BLaER1 treated with 17β-estradiol and CSF1 and Interleukin-3, amounts not matched to agents 10 nM and 100 nM (cell line): ENCODE measurements around the gene AK8.

Experiments
- H3K27ac ChIP-seq, 11 experiments: shearing (Covaris generic); formaldehyde crosslinking; 2 replicates each; pipeline ENCODE4 v1.8.1; 2022
- H3K27me3 ChIP-seq, 11 experiments: shearing (Covaris generic); formaldehyde crosslinking; 2 replicates each; pipeline ENCODE4 v1.8.1; 2022
- H3K36me3 ChIP-seq, 11 experiments: shearing (Covaris generic); formaldehyde crosslinking; 2 replicates each; pipeline ENCODE4 v1.8.1; 2022
- H3K4me1 ChIP-seq, 10 experiments: shearing (Covaris generic); formaldehyde crosslinking; 2 replicates each; pipeline ENCODE4 v1.8.1; 2022
- H3K4me2 ChIP-seq, 11 experiments: shearing (Covaris generic); formaldehyde crosslinking; 2 replicates each; pipeline ENCODE4 v1.8.1; 2022
- H3K4me3 ChIP-seq, 10 experiments: shearing (Covaris generic); formaldehyde crosslinking; 2 replicates each; pipeline ENCODE4 v1.8.1; 2022
- H3K9ac ChIP-seq, 11 experiments: shearing (Covaris generic); formaldehyde crosslinking; 2 replicates each; pipeline ENCODE4 v1.8.1; 2022
- H3K9me3 ChIP-seq, 11 experiments: shearing (Covaris generic); formaldehyde crosslinking; replicated peaks in 1 of 11; 2 replicates each; pipeline ENCODE4 v1.8.1; 2022
- H4K20me1 ChIP-seq, 11 experiments: shearing (Covaris generic); formaldehyde crosslinking; 2 replicates each; pipeline ENCODE4 v1.8.1; 2022
- Cebpa-rat ChIP-seq, 11 experiments: shearing (Covaris generic); IDR thresholded peaks; 2 replicates each; pipeline ENCODE4 v1.8.1; 2022

AK8 gene

GRCh38 chr9:132794730-132795380 is 83.2 kb downstream of the AK8 start:
- no peaks in the 10 kb centered on the region for H3K27me3 ChIP-seq
- H3K9me3 ChIP-seq = peaks cover 0 to 13% (median 6%) of the 10 kb centered on the region in 11 experiments; a peak in 14 of 22 replicates
- no peaks in the 10 kb centered on the region for H3K36me3 ChIP-seq
- H3K4me3 ChIP-seq = no peak overlapping the region
- no peak for TF ChIP-seq Cebpa-rat (IDR thresholded peaks at IDR 0.05)
- no peak overlapping the region; a peak in 1 of 22 replicates for H3K4me2 ChIP-seq
- H3K9ac ChIP-seq = no peak overlapping the region
- no peaks in the 10 kb centered on the region for H4K20me1 ChIP-seq
- no peak overlapping the region for H3K27ac ChIP-seq
- H3K4me1 ChIP-seq = peaks cover 9 to 34% (median 16%) of the 10 kb centered on the region in 10 experiments; a peak in 18 of 20 replicates

GRCh38 chr9:132793606-132794580 is 84.2 kb downstream of the AK8 start:
- Histone ChIP-seq H3K27me3 (no peaks in the 10 kb centered on the region), H4K20me1 (no peaks in the 10 kb centered on the region)

GRCh38 chr9:132792547-132792946 is 85.5 kb downstream of the AK8 start:
- Histone ChIP-seq H4K20me1 (no peaks in the 10 kb centered on the region), H3K27ac (no peak overlapping the region), H3K4me2 (no peak overlapping the region), H3K27me3 (no peaks in the 10 kb centered on the region), H3K9me3 (peaks cover 6 to 22% (median 12%) of the 10 kb centered on the region in 11 experiments; a peak in 16 of 22 replicates), H3K4me3 (no peak overlapping the region), H3K9ac (no peak overlapping the region), H3K4me1 (peaks cover 12 to 39% (median 25%) of the 10 kb centered on the region in 10 experiments), H3K36me3 (no peaks in the 10 kb centered on the region)
- no peak for TF ChIP-seq Cebpa-rat (IDR thresholded peaks at IDR 0.05)

More at GRCh38 chr9:132793606-132794580, 84.2 kb downstream of the AK8 start:
- Histone ChIP-seq H3K9me3 (peaks cover 0 to 15% (median 6%) of the 10 kb centered on the region in 11 experiments; a peak in 14 of 22 replicates), H3K4me3 (no peak overlapping the region), H3K9ac (no peak overlapping the region), H3K4me1 (peaks cover 9 to 39% (median 21%) of the 10 kb centered on the region in 10 experiments; a peak in 19 of 20 replicates), H3K27ac (no peak overlapping the region), H3K36me3 (no peaks in the 10 kb centered on the region), H3K4me2 (no peak overlapping the region)
- no peak for TF ChIP-seq Cebpa-rat (IDR thresholded peaks at IDR 0.05)

GRCh38 chr9:132791699-132792240 is 86.3 kb downstream of the AK8 start:
- H3K9ac ChIP-seq = no peak overlapping the region
- TF ChIP-seq Cebpa-rat (IDR thresholded peaks at IDR 0.05) = no peak
- no peaks in the 10 kb centered on the region for H3K27me3 ChIP-seq

GRCh38 chr9:132789719-132790118 is 88.4 kb downstream of the AK8 start:
- H4K20me1 ChIP-seq = no peaks in the 10 kb centered on the region
- H3K36me3 ChIP-seq = no peaks in the 10 kb centered on the region
- H3K27me3 ChIP-seq = no peaks in the 10 kb centered on the region
- H3K27ac ChIP-seq = peak overlapping the region in 9 of 11 experiments; percentile 23 to 73 (median 60); a peak in 18 of 22 replicates
- peak overlapping the region in 2 of 11 experiments; percentile 4 to 32; a peak in 1 of 22 replicates for H3K9ac ChIP-seq
- no peak overlapping the region for H3K4me3 ChIP-seq
- TF ChIP-seq Cebpa-rat (IDR thresholded peaks at IDR 0.05) = no peak
- peaks cover 6 to 22% (median 12%) of the 10 kb centered on the region in 11 experiments; a peak in 16 of 22 replicates for H3K9me3 ChIP-seq
- peaks cover 19 to 46% (median 28%) of the 10 kb centered on the region in 10 experiments for H3K4me1 ChIP-seq
- peak overlapping the region in 7 of 11 experiments; percentile 1 to 68 (median 43); a peak in 11 of 22 replicates for H3K4me2 ChIP-seq

More at GRCh38 chr9:132791699-132792240, 86.3 kb downstream of the AK8 start:
- no peak overlapping the region for H3K4me2 ChIP-seq
- no peaks in the 10 kb centered on the region for H4K20me1 ChIP-seq
- H3K4me1 ChIP-seq = peaks cover 13 to 38% (median 26%) of the 10 kb centered on the region in 10 experiments
- H3K9me3 ChIP-seq = peaks cover 6 to 22% (median 12%) of the 10 kb centered on the region in 11 experiments; a peak in 16 of 22 replicates
- no peak overlapping the region for H3K4me3 ChIP-seq
- no peak overlapping the region for H3K27ac ChIP-seq
- H3K36me3 ChIP-seq = no peaks in the 10 kb centered on the region

GRCh38 chr9:132788378-132788777 is 89.7 kb downstream of the AK8 start:
- Histone ChIP-seq H3K27me3 (no peaks in the 10 kb centered on the region), H3K4me2 (peak overlapping the region in 10 of 11 experiments; percentile 29 to 64 (median 52); a peak in 18 of 22 replicates), H3K4me3 (no peak overlapping the region), H4K20me1 (no peaks in the 10 kb centered on the region), H3K27ac (peak overlapping the region in 9 of 11 experiments; percentile 34 to 73 (median 60); a peak in 17 of 22 replicates), H3K4me1 (peaks cover 24 to 50% (median 34%) of the 10 kb centered on the region in 10 experiments), H3K36me3 (no peaks in the 10 kb centered on the region), H3K9ac (peak overlapping the region in 3 of 11 experiments; percentile 0 to 23 (median 19); a peak in 3 of 22 replicates), H3K9me3 (peaks cover 6 to 22% (median 12%) of the 10 kb centered on the region in 11 experiments; a peak in 16 of 22 replicates)
- TF ChIP-seq Cebpa-rat (IDR thresholded peaks at IDR 0.05) = no peak

GRCh38 chr9:132787748-132788159 is 90.3 kb downstream of the AK8 start:
- peaks cover 6 to 22% (median 12%) of the 10 kb centered on the region in 11 experiments; a peak in 16 of 22 replicates for H3K9me3 ChIP-seq
- H4K20me1 ChIP-seq = no peaks in the 10 kb centered on the region
- no peaks in the 10 kb centered on the region for H3K27me3 ChIP-seq
- peak overlapping the region; percentile 29 to 64 (median 51); a peak in 21 of 22 replicates for H3K4me2 ChIP-seq
- peak overlapping the region in 9 of 11 experiments; percentile 34 to 73 (median 60); a peak in 17 of 22 replicates for H3K27ac ChIP-seq
- TF ChIP-seq Cebpa-rat (IDR thresholded peaks at IDR 0.05) = peak in 2 of 11 experiments; percentile 27 to 54; a peak in 2 of 22 replicates
- H3K9ac ChIP-seq = peak overlapping the region in 3 of 11 experiments; percentile 0 to 23 (median 19); a peak in 4 of 22 replicates
- H3K36me3 ChIP-seq = no peaks in the 10 kb centered on the region
- peaks cover 24 to 50% (median 34%) of the 10 kb centered on the region in 10 experiments for H3K4me1 ChIP-seq
- no peak overlapping the region for H3K4me3 ChIP-seq

- Histone ChIP-seq H3K4me2 (peak overlapping the region in 8 of 11 experiments; percentile 6 to 45 (median 22); a peak in 9 of 22 replicates), H3K27ac (no peak overlapping the region), H3K27me3 (no peaks in the 10 kb centered on the region), H3K9ac (no peak overlapping the region), H3K36me3 (no peaks in the 10 kb centered on the region), H3K4me1 (peaks cover 17 to 40% (median 29%) of the 10 kb centered on the region in 10 experiments), H3K4me3 (no peak overlapping the region), H4K20me1 (no peaks in the 10 kb centered on the region), H3K9me3 (peaks cover 0 to 10% (median 6%) of the 10 kb centered on the region in 11 experiments; a peak in 10 of 22 replicates)
- TF ChIP-seq Cebpa-rat (IDR thresholded peaks at IDR 0.05) = no peak
Measured at GRCh38 chr9:132784286-132784830, 93.7 kb downstream of the AK8 start.
